VCaP (cell line): ENCODE results near the gene PSIP1.
"Not testable (repeated sequence)": the region's sequence is repeated elsewhere in the genome, so short reads cannot be mapped to it uniquely, and the experiment has no call there.

ENCODE experiments used
- H3K27ac ChIP-seq: fragments of 450-650 bp; 2 replicates; pipeline ENCODE4 v1.5.1; 2017
- CTCF ChIP-seq: fragments of 450-650 bp; conservative IDR thresholded peaks from 2 replicates; pipeline ENCODE4 v1.5.1; 2017; ENCODE audit warnings: mild to moderate bottlenecking, moderate library complexity

The PSIP1 gene

GRCh38 chr9:15461056-15461455, 49.7 kb downstream of the PSIP1 start:
- no peak overlapping the region for H3K27ac ChIP-seq
- no peak for TF ChIP-seq CTCF

GRCh38 chr9:15453956-15454355, 56.8 kb downstream of the PSIP1 start:
- H3K27ac ChIP-seq, result no peak overlapping the region
- TF ChIP-seq CTCF, result no peak

GRCh38 chr9:15444141-15444540, 66.6 kb downstream of the PSIP1 start:
- H3K27ac ChIP-seq, result peak overlapping the region; percentile 32
- TF ChIP-seq CTCF, result no peak

GRCh38 chr9:15442264-15442663, 68.5 kb downstream of the PSIP1 start:
- H3K27ac ChIP-seq, result not testable (repeated sequence)

- H3K27ac ChIP-seq, result not testable (repeated sequence)
These were observed 68.9 kb downstream of the PSIP1 start for GRCh38 chr9:15441841-15442240.

- H3K27ac ChIP-seq, result no peak overlapping the region
- no peak for TF ChIP-seq CTCF
These were observed 71.9 kb downstream of the PSIP1 start for GRCh38 chr9:15438891-15439290.

GRCh38 chr9:15433661-15434060, 77.1 kb downstream of the PSIP1 start:
- H3K27ac ChIP-seq, result no peak overlapping the region
- TF ChIP-seq CTCF, result no peak

- no peak for TF ChIP-seq CTCF
- H3K27ac ChIP-seq, result no peak overlapping the region
These were observed 77.6 kb downstream of the PSIP1 start for GRCh38 chr9:15433191-15433590.
